Right lobe of liver (tissue), 6 donors: ENCODE results near the gene PKIB. TPM values are rescaled to one million over a fixed set of nuclear protein-coding genes. Genes with fewer than 3 reads are reported as not detected.

Experiments used
- ATAC-seq, 4 donors: fragments of 200-7000 bp; cut with Tn5 transposase; one replicate each; pipeline ENCODE4 v1.9.1; 2020; ENCODE audit warnings: mild to moderate bottlenecking in 4 of 4, moderate library complexity in 4 of 4
- DNase-seq, 3 donors: peaks; one replicate each; pipeline ENCODE4 v3.0.0-alpha.2; 2020
- H3K27ac ChIP-seq, 3 donors: fragments of 200-600 bp; one replicate each; pipeline ENCODE4 v1.8.0; 2022
- H3K27me3 ChIP-seq, 2 donors: fragments of 200-600 bp; one replicate each; pipeline ENCODE4 v1.8.0; 2022
- H3K36me3 ChIP-seq, 4 donors: fragments of 200-600 bp; sonication (generic) in 1 of 4; one replicate each; pipeline versions ENCODE4 v1.5.1 to v1.8.0; 2017 to 2022; ENCODE audit warnings: control low read depth in 1 of 4
- H3K4me1 ChIP-seq, 4 donors: fragments of 200-600 bp; sonication (generic) in 1 of 4; one replicate each; pipeline versions ENCODE4 v1.5.1 to v1.8.0; 2017 to 2022; ENCODE audit warnings: control low read depth in 1 of 4
- H3K4me3 ChIP-seq, 3 donors: fragments of 200-600 bp; one replicate each; pipeline ENCODE4 v1.8.0; 2022
- H3K9me3 ChIP-seq, 4 donors: fragments of 200-600 bp; sonication (generic) in 1 of 4; one replicate each; pipeline versions ENCODE4 v1.5.1 to v1.8.0; 2017 to 2022; ENCODE audit warnings: control low read depth in 1 of 4
- POLR2A ChIP-seq: fragments of 450-650 bp; IDR thresholded peaks from one replicate; pipeline ENCODE4 v1.6.1; 2017; ENCODE audit warnings: antibody characterized with exemption, mild to moderate bottlenecking
- WGBS: methylation state at CpG from one replicate; pipeline ENCODE4 v1.1.6; 2018; ENCODE audit warnings: low coverage, low lambda C conversion rate; ENCODE audit not compliant: insufficient coverage; ENCODE audit errors: missing lambda C conversion rate; 5-methylcytosine and 5-hydroxymethylcytosine counted together
- intact Hi-C, 2 donors: fragments of 100-400 bp; cut with DNase I; formaldehyde crosslinking; loops; one replicate each; pipeline versions ENCODE4 v1.11.2 to v1.14.1; 2022
- total RNA-seq, 6 experiments: library from RNA; depleted of rRNA in 2 of 6; stranded (reverse); fragments of >200 nt in 2 of 6; fragmentation: NEBNext Ultra II Directional in 3 of 6; extraction: Animal tissue kit (Norgen Biotek cat#: 25700) in 3 of 6; gene quantifications; one replicate each; pipeline versions ENCODE4 v1.1.0 to v1.2.4, GENCODE V29; 2016 to 2023
- TF ChIP-seq, protein P1 (sequence below), 4 donors: fragments of 200-600 bp in 3 of 4; fragments of 450-650 bp in 1 of 4; IDR thresholded peaks; one replicate each; pipeline versions ENCODE4 v1.5.1 to v1.8.0; 2016 to 2022; ENCODE audit warnings: antibody characterized with exemption in 4 of 4, mild to moderate bottlenecking in 2 of 4
- donor health status: DM: no; HTN: yes; CAD: no.
- donor health status: DM: no; HTN: no; CAD: no.
- donor health status: DM: no; HTN: no; CAD: no.
- donor health status: DM: no; HTN: yes; CAD: no.
- donor health status: DM: no; HTN: yes; CAD: no.

PKIB gene
- total RNA-seq, 6 experiments from 2014 or later, result 2.4 to 12.1 (median 4.1) TPM

GRCh38 chr6:122651604-122652003 lies 41.4 kb downstream of the PKIB start:
- DNase-seq, result no peak
- Histone ChIP-seq H3K27me3 (no peaks in the 10 kb centered on the region), H3K9me3 (no peaks in the 10 kb centered on the region), H3K27ac (no peak overlapping the region), H3K36me3 (no peaks in the 10 kb centered on the region), H3K4me1 (no peaks in the 10 kb centered on the region), H3K4me3 (no peak overlapping the region)
- peak in 2 of 4 donors; percentile 53 to 67 for ATAC-seq
- TF ChIP-seq, protein P1, sequence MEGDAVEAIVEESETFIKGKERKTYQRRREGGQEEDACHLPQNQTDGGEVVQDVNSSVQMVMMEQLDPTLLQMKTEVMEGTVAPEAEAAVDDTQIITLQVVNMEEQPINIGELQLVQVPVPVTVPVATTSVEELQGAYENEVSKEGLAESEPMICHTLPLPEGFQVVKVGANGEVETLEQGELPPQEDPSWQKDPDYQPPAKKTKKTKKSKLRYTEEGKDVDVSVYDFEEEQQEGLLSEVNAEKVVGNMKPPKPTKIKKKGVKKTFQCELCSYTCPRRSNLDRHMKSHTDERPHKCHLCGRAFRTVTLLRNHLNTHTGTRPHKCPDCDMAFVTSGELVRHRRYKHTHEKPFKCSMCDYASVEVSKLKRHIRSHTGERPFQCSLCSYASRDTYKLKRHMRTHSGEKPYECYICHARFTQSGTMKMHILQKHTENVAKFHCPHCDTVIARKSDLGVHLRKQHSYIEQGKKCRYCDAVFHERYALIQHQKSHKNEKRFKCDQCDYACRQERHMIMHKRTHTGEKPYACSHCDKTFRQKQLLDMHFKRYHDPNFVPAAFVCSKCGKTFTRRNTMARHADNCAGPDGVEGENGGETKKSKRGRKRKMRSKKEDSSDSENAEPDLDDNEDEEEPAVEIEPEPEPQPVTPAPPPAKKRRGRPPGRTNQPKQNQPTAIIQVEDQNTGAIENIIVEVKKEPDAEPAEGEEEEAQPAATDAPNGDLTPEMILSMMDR (IDR thresholded peaks at IDR 0.05), result no peak
- no peak for TF ChIP-seq POLR2A
- intact Hi-C loops, result no loop called here

DNA sequence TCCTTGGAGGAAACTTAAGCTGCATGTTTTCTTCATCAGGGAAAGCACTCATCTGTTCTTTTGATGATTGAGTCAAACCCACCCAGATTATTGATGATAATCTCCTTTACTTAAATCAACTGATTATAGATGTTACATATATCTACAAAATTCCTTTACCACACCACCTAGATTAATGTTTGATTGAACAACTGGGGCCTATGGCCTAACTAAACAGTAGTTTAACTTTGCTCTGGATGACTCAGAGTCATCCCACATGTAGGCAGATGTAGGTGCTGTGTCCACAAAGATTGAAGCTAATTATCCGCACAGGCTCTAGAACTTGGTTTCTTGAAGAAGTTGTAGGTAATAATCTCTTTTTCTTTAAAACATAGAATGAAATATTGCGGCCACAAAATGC lies 42.2 kb downstream of the PKIB start:
- Histone ChIP-seq H3K27ac (no peak overlapping the region), H3K4me1 (no peaks in the 10 kb centered on the region), H3K9me3 (no peaks in the 10 kb centered on the region), H3K4me3 (no peak overlapping the region), H3K27me3 (no peaks in the 10 kb centered on the region), H3K36me3 (no peaks in the 10 kb centered on the region)
- intact Hi-C loops, result no loop called here
- TF ChIP-seq POLR2A, result no peak
- TF ChIP-seq, protein P1 (IDR thresholded peaks at IDR 0.05), result no peak
- peak in 2 of 4 donors; percentile 40 to 84 for ATAC-seq
- no peak for DNase-seq
- 69% methylated on average over 2 of the region's 2 CpGs for WGBS

DNA sequence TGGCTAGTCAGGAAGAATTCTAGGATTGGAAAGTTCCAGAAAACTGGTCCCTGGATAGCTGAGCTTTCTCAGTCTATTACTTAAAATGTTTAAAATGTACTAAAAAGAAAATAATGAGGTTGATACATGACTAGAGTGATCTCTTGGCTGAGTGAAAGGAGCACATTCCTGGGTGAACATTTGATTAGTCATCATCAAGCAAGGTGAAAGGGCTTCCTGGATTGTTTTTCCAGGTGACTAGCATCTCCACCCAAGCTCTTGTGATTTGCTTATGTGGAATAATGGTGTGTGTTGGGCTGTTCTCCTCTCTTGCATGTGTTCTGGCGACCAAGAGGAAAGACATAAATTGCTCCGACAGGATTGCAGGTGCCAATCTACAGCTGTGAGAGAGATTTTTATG lies 42.9 kb downstream of the PKIB start:
- H3K27me3 ChIP-seq, result no peaks in the 10 kb centered on the region
- no peak overlapping the region for H3K27ac ChIP-seq
- DNase-seq, result no peak
- H3K4me3 ChIP-seq, result no peak overlapping the region
- no peaks in the 10 kb centered on the region for H3K36me3 ChIP-seq
- no peaks in the 10 kb centered on the region for H3K4me1 ChIP-seq
- H3K9me3 ChIP-seq, result no peaks in the 10 kb centered on the region
- ATAC-seq, result peak in 1 of 4 donors; percentile 69
- intact Hi-C loops, result no loop called here
- TF ChIP-seq, protein P1 (IDR thresholded peaks at IDR 0.05), result no peak
- TF ChIP-seq POLR2A, result no peak
- WGBS, result 59% methylated on average over 2 of the region's 2 CpGs

DNA sequence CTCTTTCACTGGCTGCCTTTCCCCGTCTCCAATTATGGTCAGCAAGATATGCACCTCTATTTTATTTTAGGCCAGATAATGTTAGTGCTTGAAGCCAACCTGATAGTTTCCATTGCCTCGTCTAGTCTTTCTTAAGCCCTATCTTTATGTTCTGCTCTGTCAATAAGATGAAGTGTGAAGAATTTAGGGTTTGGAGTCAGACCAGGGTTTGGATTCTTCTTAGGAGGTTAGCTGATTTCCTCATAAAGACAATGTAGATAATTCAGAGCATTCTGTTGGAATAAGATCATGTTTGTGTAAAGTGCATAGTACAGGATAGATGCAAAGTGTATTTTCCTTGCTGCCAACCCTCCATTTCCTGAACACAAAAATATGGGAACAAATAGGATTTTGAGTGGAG lies 43.8 kb downstream of the PKIB start:
- TF ChIP-seq, protein P1 (IDR thresholded peaks at IDR 0.05), result no peak
- no peak for TF ChIP-seq POLR2A
- Histone ChIP-seq H3K27ac (no peak overlapping the region), H3K27me3 (no peaks in the 10 kb centered on the region), H3K4me3 (no peak overlapping the region), H3K36me3 (no peaks in the 10 kb centered on the region), H3K4me1 (no peaks in the 10 kb centered on the region), H3K9me3 (no peaks in the 10 kb centered on the region)
- no peak for ATAC-seq
- intact Hi-C loops, result no loop called here
- 70% methylated on average over 1 of the region's 2 CpGs for WGBS
- DNase-seq, result no peak

DNA sequence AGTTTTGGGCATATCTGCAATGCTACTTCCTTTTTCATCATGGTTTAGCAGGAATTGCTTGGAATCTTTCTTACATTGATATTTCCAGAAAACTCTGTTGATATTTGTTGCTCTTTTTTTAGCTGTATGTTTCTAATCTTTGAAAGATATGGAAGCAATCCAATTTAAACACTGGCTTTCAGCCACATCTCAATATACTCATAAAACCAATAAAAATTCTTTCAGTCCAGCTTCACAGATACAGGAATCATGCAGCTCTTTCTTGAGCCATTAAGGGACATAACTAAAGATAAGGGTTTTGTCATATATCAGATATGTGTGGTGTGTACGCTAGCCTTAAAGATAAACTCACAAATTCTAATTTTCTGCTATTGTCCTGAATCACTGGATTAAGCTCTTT lies 47.4 kb downstream of the PKIB start:
- intact Hi-C loops, result no loop called here
- no peaks in the 10 kb centered on the region for H3K27me3 ChIP-seq
- ATAC-seq (no peak), DNase-seq (no peak)
- 72% methylated on average over 1 of the region's 1 CpG for WGBS
- no peaks in the 10 kb centered on the region for H3K36me3 ChIP-seq
- TF ChIP-seq POLR2A, result no peak
- TF ChIP-seq, protein P1 (IDR thresholded peaks at IDR 0.05), result no peak
- H3K4me1 ChIP-seq, result no peaks in the 10 kb centered on the region
- H3K4me3 ChIP-seq, result no peak overlapping the region
- H3K9me3 ChIP-seq, result no peaks in the 10 kb centered on the region
- H3K27ac ChIP-seq, result no peak overlapping the region
